ENCODE measurements around the gene SGIP1.

DNA sequence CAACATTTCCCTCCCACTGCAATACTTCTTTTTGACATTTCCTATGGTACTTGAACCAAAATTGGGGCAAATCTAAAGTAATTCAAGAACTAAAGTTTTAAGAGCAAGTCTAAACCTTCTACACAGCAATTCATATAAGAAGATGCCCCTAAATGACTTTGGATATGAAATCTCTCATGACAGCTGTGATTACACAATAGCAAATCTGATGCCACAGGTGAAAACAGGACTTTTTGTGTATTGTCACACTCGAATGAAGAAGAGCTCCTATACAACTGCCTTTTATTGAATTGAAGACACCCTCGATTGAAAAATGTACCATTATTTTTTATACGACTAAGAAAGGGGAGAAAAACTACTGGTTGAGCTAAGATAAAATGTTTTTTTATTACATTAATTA lies 158.7 kb downstream of the SGIP1 start:
- no peak for TF ChIP-seq GATA2 (IDR thresholded peaks at IDR 0.05; ENCODE audit: low read depth, low read length)
- no peak for TF ChIP-seq GATA3 (IDR thresholded peaks at IDR 0.05; ENCODE audit: low read depth, low read length)

Measured in SH-SY5Y (cell line).